Liver (tissue), 9 donors: ENCODE measurements around the gene LSAMP. TPM values are rescaled to one million over a fixed set of nuclear protein-coding genes. Genes with fewer than 3 reads are reported as not detected.

ENCODE experiments used
- DNase-seq: peaks from one replicate; pipeline ENCODE4 v3.0.0-alpha.2; 2017; ENCODE audit warnings: low spot score
- H3K27ac ChIP-seq, 2 donors: one replicate each; pipeline ENCODE4 v1.7.0; 2013; ENCODE audit warnings: inconsistent platforms in 2 of 2, low read length in 2 of 2, control low read depth in 1 of 2, low read depth in 1 of 2, mild to moderate bottlenecking in 1 of 2
- H3K27me3 ChIP-seq, 4 donors: one replicate each; pipeline versions ENCODE4 v1.6.1 to v1.7.0; 2013; ENCODE audit warnings: low read length in 3 of 4, inconsistent platforms in 1 of 4, mild to moderate bottlenecking in 1 of 4, moderate library complexity in 1 of 4; ENCODE audit not compliant: control insufficient read depth in 4 of 4, insufficient read depth in 4 of 4
- H3K36me3 ChIP-seq, 4 donors: one replicate each; pipeline versions ENCODE4 v1.6.1 to v1.7.0; 2013; ENCODE audit warnings: low read length in 3 of 4, mild to moderate bottlenecking in 3 of 4, low read depth in 1 of 4, moderate library complexity in 1 of 4; ENCODE audit not compliant: control insufficient read depth in 4 of 4, insufficient read depth in 3 of 4
- H3K4me1 ChIP-seq, 4 donors: one replicate each; pipeline versions ENCODE4 v1.6.1 to v1.7.0; 2013; ENCODE audit warnings: low read length in 3 of 4, mild to moderate bottlenecking in 3 of 4, moderate library complexity in 1 of 4; ENCODE audit not compliant: control insufficient read depth in 4 of 4, insufficient read depth in 4 of 4
- H3K4me3 ChIP-seq, 3 donors: one replicate each; pipeline versions ENCODE4 v1.6.1 to v1.7.0; 2013; ENCODE audit warnings: low read length in 3 of 3, control low read depth in 1 of 3, low read depth in 1 of 3, mild to moderate bottlenecking in 1 of 3
- H3K9ac ChIP-seq, 2 donors: one replicate each; pipeline ENCODE4 v1.7.0; 2013; ENCODE audit warnings: low read length in 2 of 2, mild to moderate bottlenecking in 2 of 2, moderate library complexity in 2 of 2, control low read depth in 1 of 2, low read depth in 1 of 2
- H3K9me3 ChIP-seq, 4 donors: one replicate each; pipeline versions ENCODE4 v1.6.1 to v1.7.0; 2013; ENCODE audit warnings: low read length in 3 of 4; ENCODE audit not compliant: control insufficient read depth in 4 of 4
- ATF3 ChIP-seq: IDR thresholded peaks from 2 replicates; pipeline ENCODE4 v1.6.1; 2016; ENCODE audit warnings: antibody characterized with exemption
- CTCF ChIP-seq: fragments of 150-350 bp; IDR thresholded peaks from 2 replicates; pipeline ENCODE4 v1.5.1; 2017; ENCODE audit warnings: improper control_type of control experiment, low read depth, low read length; ENCODE audit not compliant: missing input control
- EGR1 ChIP-seq, 2 donors: IDR thresholded peaks; 2 replicates each; pipeline ENCODE4 v1.6.1; 2016 to 2018; ENCODE audit warnings: antibody characterized with exemption in 2 of 2, low read depth in 2 of 2
- FOXA1 ChIP-seq: IDR thresholded peaks from 2 replicates; pipeline ENCODE4 v1.6.1; 2016; ENCODE audit warnings: antibody characterized with exemption
- FOXA2 ChIP-seq: IDR thresholded peaks from 2 replicates; pipeline ENCODE4 v1.6.1; 2016; ENCODE audit warnings: antibody characterized with exemption
- GABPA ChIP-seq, 2 donors: IDR thresholded peaks in 1 of 2; conservative IDR thresholded peaks in 1 of 2; 2 replicates each; pipeline ENCODE4 v1.6.1; 2016; ENCODE audit warnings: antibody characterized with exemption in 2 of 2, mild to moderate bottlenecking in 1 of 2, moderate library complexity in 1 of 2
- HNF4A ChIP-seq, 2 donors: conservative IDR thresholded peaks; 2 replicates each; pipeline ENCODE4 v1.6.1; 2016; ENCODE audit warnings: antibody characterized with exemption in 2 of 2, mild to moderate bottlenecking in 2 of 2
- HNF4G ChIP-seq: IDR thresholded peaks from 2 replicates; pipeline ENCODE4 v1.6.1; 2016; ENCODE audit warnings: antibody characterized with exemption
- JUND ChIP-seq, 2 donors: IDR thresholded peaks; 2 replicates each; pipeline ENCODE4 v1.6.1; 2016; ENCODE audit warnings: antibody characterized with exemption in 2 of 2
- MAX ChIP-seq: IDR thresholded peaks from 2 replicates; pipeline ENCODE4 v1.6.1; 2016; ENCODE audit warnings: antibody characterized with exemption
- NR2F2 ChIP-seq: IDR thresholded peaks from 2 replicates; pipeline ENCODE4 v1.6.1; 2016; ENCODE audit warnings: antibody characterized with exemption
- RAD21 ChIP-seq, 2 donors: IDR thresholded peaks; 2 replicates each; pipeline ENCODE4 v1.6.1; 2016; ENCODE audit warnings: antibody characterized with exemption in 2 of 2, mild to moderate bottlenecking in 2 of 2
- REST ChIP-seq: IDR thresholded peaks from 2 replicates; pipeline ENCODE4 v1.6.1; 2016; ENCODE audit warnings: antibody characterized with exemption, mild to moderate bottlenecking
- RXRA ChIP-seq, 2 donors: IDR thresholded peaks; 2 replicates each; pipeline ENCODE4 v1.6.1; 2017 to 2018; ENCODE audit warnings: antibody characterized with exemption in 2 of 2, mild to moderate bottlenecking in 1 of 2
- SP1 ChIP-seq: IDR thresholded peaks from 2 replicates; pipeline ENCODE4 v1.6.1; 2018; ENCODE audit warnings: antibody characterized with exemption, mild to moderate bottlenecking
- TAF1 ChIP-seq: conservative IDR thresholded peaks from 2 replicates; pipeline ENCODE4 v1.6.1; 2016; ENCODE audit warnings: antibody characterized with exemption, mild to moderate bottlenecking
- YY1 ChIP-seq: IDR thresholded peaks from 2 replicates; pipeline ENCODE4 v1.6.1; 2016; ENCODE audit warnings: antibody characterized with exemption, mild to moderate bottlenecking
- ZBTB33 ChIP-seq: IDR thresholded peaks from 2 replicates; pipeline ENCODE4 v1.6.1; 2016; ENCODE audit warnings: antibody characterized with exemption
- WGBS: extraction: QIAGEN DNeasy Blood & Tissue Kit; methylation state at CpG from one replicate; pipeline ENCODE4 v1.1.7; 2013; 5-methylcytosine and 5-hydroxymethylcytosine counted together
- polyA plus RNA-seq, 2 donors: library from polyadenylated mRNA; stranded (reverse) in 1 of 2; unstranded in 1 of 2; fragments of 200-250 nt in 1 of 2; fragments of >200 nt in 1 of 2; fragmentation: Nextera tagmentation in 1 of 2; extraction: Ambion mirVana in 1 of 2; gene quantifications; one replicate each; pipeline versions ENCODE4 v1.2.1 to v1.2.3, GENCODE V29; 2013 to 2015
- total RNA-seq, 2 donors: library from RNA; depleted of rRNA; stranded (reverse); fragments of >200 nt; gene quantifications; one replicate each; pipeline ENCODE4 v1.2.3, GENCODE V29; 2014
- donor health status: healthy.
- donor health status: healthy.
- donor health status: healthy.
- donor health status: healthy.
- donor health status: healthy.

LSAMP gene
- total and polyA plus RNA-seq, 4 donors, result 0.01 to 0.17 (median 0.06) TPM

GRCh38 chr3:116002235-116002634, 443.1 kb downstream of the LSAMP start:
- WGBS, result 49% methylated on average over 2 of the region's 2 CpGs
- TF ChIP-seq JUND (IDR thresholded peaks at IDR 0.05), result no peak
- no peak for TF ChIP-seq TAF1
- TF ChIP-seq REST, result no peak
- TF ChIP-seq FOXA1, result no peak
- no peak for TF ChIP-seq GABPA (IDR thresholded peaks at IDR 0.05 in 1 of 2, conservative IDR thresholded peaks at IDR 0.05 in 1 of 2)
- no peak for TF ChIP-seq RXRA (IDR thresholded peaks at IDR 0.05)
- no peak for TF ChIP-seq NR2F2
- no peak for TF ChIP-seq CTCF
- TF ChIP-seq RAD21 (IDR thresholded peaks at IDR 0.05), result no peak
- no peak for TF ChIP-seq EGR1 (IDR thresholded peaks at IDR 0.05; ENCODE audit: low read depth in 2 of 2)
- TF ChIP-seq FOXA2, result no peak
- TF ChIP-seq HNF4G, result no peak
- no peak for TF ChIP-seq MAX
- no peak for TF ChIP-seq ZBTB33
- TF ChIP-seq SP1, result no peak
- no peak for TF ChIP-seq ATF3
- no peak for TF ChIP-seq HNF4A (conservative IDR thresholded peaks at IDR 0.05)
- no peak for TF ChIP-seq YY1

More at GRCh38 chr3:116002235-116002634, 443.1 kb downstream of the LSAMP start:
- H3K4me3 ChIP-seq, result no peak overlapping the region
- no peak for DNase-seq
- no peaks in the 10 kb centered on the region for H3K36me3 ChIP-seq
- no peaks in the 10 kb centered on the region for H3K4me1 ChIP-seq
- no peaks in the 10 kb centered on the region for H3K27me3 ChIP-seq
- no peak overlapping the region for H3K27ac ChIP-seq
- H3K9me3 ChIP-seq, result no peaks in the 10 kb centered on the region
- no peak overlapping the region for H3K9ac ChIP-seq
